ENCODE data around the gene EFHD1.
"Not testable (repeated sequence)": the region's sequence is repeated elsewhere in the genome, so short reads cannot be mapped to it uniquely, and the experiment has no call there.

EFHD1 gene

GRCh38 chr2:232680006-232680405, 46.6 kb downstream of the EFHD1 start:
- no peak overlapping the region for H3K4me3 ChIP-seq (ENCODE audit: low read length)
- DNase-seq (ENCODE audit: low read depth) = no peak
- TF ChIP-seq, protein P1, sequence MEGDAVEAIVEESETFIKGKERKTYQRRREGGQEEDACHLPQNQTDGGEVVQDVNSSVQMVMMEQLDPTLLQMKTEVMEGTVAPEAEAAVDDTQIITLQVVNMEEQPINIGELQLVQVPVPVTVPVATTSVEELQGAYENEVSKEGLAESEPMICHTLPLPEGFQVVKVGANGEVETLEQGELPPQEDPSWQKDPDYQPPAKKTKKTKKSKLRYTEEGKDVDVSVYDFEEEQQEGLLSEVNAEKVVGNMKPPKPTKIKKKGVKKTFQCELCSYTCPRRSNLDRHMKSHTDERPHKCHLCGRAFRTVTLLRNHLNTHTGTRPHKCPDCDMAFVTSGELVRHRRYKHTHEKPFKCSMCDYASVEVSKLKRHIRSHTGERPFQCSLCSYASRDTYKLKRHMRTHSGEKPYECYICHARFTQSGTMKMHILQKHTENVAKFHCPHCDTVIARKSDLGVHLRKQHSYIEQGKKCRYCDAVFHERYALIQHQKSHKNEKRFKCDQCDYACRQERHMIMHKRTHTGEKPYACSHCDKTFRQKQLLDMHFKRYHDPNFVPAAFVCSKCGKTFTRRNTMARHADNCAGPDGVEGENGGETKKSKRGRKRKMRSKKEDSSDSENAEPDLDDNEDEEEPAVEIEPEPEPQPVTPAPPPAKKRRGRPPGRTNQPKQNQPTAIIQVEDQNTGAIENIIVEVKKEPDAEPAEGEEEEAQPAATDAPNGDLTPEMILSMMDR (conservative IDR thresholded peaks at IDR 0.05; ENCODE audit: low read length) = no peak

- no peak overlapping the region for H3K4me3 ChIP-seq (ENCODE audit: low read length)
- DNase-seq (ENCODE audit: low read depth) = no peak
Measured at GRCh38 chr2:232681527-232681926, 48.1 kb downstream of the EFHD1 start.

DNA sequence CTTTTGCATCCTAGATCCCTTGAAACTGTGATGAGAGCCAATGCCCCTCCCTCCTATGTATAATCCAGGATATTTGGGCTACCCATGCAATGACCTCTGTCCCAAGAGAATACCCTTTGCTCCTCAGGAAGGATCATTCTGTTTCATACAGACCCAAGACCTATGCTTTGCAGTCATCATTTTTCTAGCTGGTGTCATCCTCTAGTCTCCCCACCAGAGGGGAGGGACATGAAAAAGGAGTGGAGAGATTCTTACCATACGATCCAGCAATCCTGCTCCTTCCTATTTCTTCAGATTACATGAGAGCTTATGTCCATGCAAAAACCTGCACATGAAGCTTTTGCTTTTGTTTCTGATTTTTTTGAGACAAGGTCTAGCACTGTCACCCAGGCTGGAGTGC, 50.0 kb downstream of the EFHD1 start:
- DNase-seq (ENCODE audit: low read depth) = no peak
- TF ChIP-seq, protein P1 (conservative IDR thresholded peaks at IDR 0.05; ENCODE audit: low read length) = no peak
- no peak overlapping the region for H3K4me3 ChIP-seq (ENCODE audit: low read length)

More at GRCh38 chr2:232681527-232681926, 48.1 kb downstream of the EFHD1 start:
- TF ChIP-seq, protein P1 (conservative IDR thresholded peaks at IDR 0.05; ENCODE audit: low read length) = no peak

GRCh38 chr2:232685391-232685790, 52.0 kb downstream of the EFHD1 start:
- H3K4me3 ChIP-seq (ENCODE audit: low read length); DNase-seq (ENCODE audit: low read depth): not testable (repeated sequence)

DNA sequence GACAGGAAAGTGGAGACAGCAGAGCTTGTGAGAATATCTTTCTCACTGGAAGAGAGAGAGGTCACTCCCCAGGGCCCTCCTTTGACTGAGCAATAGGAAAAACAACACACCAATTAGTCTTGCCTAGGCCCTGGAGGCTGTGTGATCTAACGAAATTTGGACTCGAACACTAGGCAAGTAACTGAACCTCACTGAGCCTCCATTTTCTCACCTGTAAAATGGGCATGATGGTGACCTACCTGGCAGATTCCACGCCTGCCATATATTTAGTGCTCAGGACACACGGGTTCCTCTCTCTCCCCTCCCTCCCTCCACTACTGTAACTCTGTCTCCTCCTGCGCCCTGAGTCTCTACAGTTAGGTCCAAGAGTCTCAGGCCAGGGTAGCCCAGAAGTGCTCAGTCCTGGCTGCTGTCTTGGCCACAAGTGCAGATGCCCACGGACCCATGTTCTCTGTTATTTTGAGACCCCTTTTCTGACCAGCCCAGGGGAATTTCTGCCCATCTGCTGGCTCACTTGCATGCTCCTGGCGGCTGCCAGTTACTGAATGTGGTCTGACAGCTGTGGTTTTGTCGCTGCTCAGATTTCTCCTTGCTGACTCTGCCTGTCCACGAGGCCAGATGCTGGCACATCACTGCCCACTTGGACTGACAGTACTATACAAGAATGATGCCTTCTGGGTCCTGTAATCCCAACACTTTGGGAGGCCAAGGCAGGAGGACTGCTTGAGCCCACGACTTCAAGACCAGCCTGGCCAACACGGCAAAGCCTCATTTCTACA, 54.2 kb downstream of the EFHD1 start:
- no peak for DNase-seq (ENCODE audit: low read depth)
- H3K4me3 ChIP-seq (ENCODE audit: low read length) = no peak overlapping the region
- TF ChIP-seq, protein P1 (conservative IDR thresholded peaks at IDR 0.05; ENCODE audit: low read length) = no peak

DNA sequence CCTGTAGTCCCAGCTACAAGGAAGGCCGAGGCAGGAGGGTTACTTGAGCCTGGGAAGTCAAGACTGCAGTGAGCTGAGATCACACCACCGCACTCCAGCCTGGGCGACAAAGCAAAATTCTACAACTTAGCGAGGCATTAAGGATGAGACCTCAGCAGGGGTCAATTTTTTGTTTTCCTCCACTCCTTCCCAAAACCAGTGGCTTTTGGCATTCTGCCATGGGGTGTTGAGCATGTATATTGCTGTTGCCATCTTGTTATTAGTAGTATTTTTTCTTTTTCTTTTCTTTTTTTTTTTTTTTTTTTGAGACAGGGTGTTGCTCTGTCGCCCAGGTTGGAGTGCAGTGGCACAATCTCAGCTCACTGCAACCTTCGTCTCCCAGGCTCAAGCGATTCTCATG, 54.8 kb downstream of the EFHD1 start:
- DNase-seq (ENCODE audit: low read depth) = no peak
- H3K4me3 ChIP-seq (ENCODE audit: low read length) = no peak overlapping the region
- TF ChIP-seq, protein P1 (conservative IDR thresholded peaks at IDR 0.05; ENCODE audit: low read length) = no peak

DNA sequence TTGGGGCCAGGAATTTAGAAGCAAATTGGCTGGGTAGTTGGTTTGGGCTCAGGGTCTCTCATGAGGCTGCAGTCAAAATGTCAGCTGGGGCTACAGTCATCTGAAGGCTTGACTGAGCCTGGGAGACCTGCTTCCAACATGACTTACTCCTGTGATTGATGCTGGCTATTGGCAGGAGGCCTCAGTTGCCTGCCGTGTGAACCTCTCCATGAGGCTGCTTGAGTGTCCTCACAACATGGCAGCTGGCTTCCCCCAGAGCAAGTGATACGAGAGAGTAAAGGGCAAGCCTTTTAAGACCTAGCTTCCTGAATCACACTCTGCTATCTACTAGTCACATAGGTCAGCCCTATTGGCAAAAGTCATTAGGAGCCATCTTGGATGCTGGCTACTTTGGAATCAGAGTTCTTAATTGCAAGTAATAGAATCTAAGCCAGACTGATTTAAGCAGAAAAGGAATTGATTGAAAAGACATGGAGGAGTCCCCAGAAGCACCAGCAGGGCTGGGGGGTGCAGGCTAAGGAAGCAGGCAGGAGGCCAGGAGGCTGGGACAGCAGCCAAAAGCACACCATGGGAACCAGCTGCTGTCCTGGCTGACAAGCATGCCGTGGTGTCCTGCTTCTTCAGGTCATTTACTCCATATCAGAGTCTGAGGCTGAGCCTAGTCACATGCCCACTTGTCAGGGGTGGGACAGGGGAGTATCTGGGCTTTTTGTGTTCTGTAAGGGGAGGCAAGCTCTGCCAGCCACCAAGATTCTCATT, 55.9 kb downstream of the EFHD1 start:
- DNase-seq (ENCODE audit: low read depth) = peak; percentile 30
- no peak overlapping the region for H3K4me3 ChIP-seq (ENCODE audit: low read length)
- TF ChIP-seq, protein P1 (conservative IDR thresholded peaks at IDR 0.05; ENCODE audit: low read length) = no peak

GRCh38 chr2:232691117-232691516, 57.7 kb downstream of the EFHD1 start:
- DNase-seq (ENCODE audit: low read depth); H3K4me3 ChIP-seq (ENCODE audit: low read length): not testable (repeated sequence)

Measured in AG10803 (cell line).